HepG2 (cell line): Measurements from ENCODE around the gene SPRN. TPM values are rescaled to one million over a fixed set of nuclear protein-coding genes. Genes with fewer than 3 reads are reported as not detected.
A peak's percentile ranks its signal among the peaks of the same experiment; 100 is the strongest.

Source experiments
- ARNT ChIP-seq: fragments of 450-650 bp; IDR thresholded peaks from 2 replicates; pipeline ENCODE4 v1.6.1; 2017
- CBX2 ChIP-seq, 2 experiments: fragments of 200-600 bp in 1 of 2; sonication (generic); formaldehyde crosslinking in 1 of 2; IDR thresholded peaks; 2 replicates each; pipeline versions ENCODE4 v1.7.0 to v1.8.1; 2018 to 2022; ENCODE audit warnings: low read depth in 2 of 2, low read length in 1 of 2, mild to moderate bottlenecking in 1 of 2, missing genetic modification reagents in 1 of 2
- FOXP1 ChIP-seq, 2 experiments: fragments of 450-650 bp in 1 of 2; IDR thresholded peaks; 2 replicates each; pipeline ENCODE4 v1.6.1; 2017 to 2018; ENCODE audit warnings: antibody characterized with exemption in 1 of 2
- HNF4G ChIP-seq, 2 experiments: sonication (generic) in 1 of 2; formaldehyde crosslinking in 1 of 2; IDR thresholded peaks; 2 replicates each; pipeline versions ENCODE4 v1.4.0 to v1.6.1; 2011 to 2020; ENCODE audit warnings: borderline replicate concordance in 2 of 2, low read depth in 2 of 2, mild to moderate bottlenecking in 2 of 2, low read length in 1 of 2, missing genetic modification reagents in 1 of 2, moderate library complexity in 1 of 2
- JUNB ChIP-seq: sonication (generic); formaldehyde crosslinking; IDR thresholded peaks from 2 replicates; pipeline ENCODE4 v1.8.0; 2022; ENCODE audit warnings: missing genetic modification reagents, mild to moderate bottlenecking, borderline replicate concordance
- KLF15 ChIP-seq: sonication (generic); formaldehyde crosslinking; IDR thresholded peaks from 2 replicates; pipeline ENCODE4 v1.8.1; 2023; ENCODE audit warnings: borderline replicate concordance, mild to moderate bottlenecking, inconsistent platforms, missing genetic modification reagents, mixed read lengths
- KLF9 ChIP-seq: IDR thresholded peaks from 2 replicates; pipeline ENCODE4 v1.6.1; 2016; ENCODE audit warnings: low read depth
- MATR3 ChIP-seq: sonication (generic); formaldehyde crosslinking; IDR thresholded peaks from 2 replicates; pipeline ENCODE4 v1.4.0; 2020; ENCODE audit warnings: missing genetic modification reagents
- NFYB ChIP-seq: sonication (generic); formaldehyde crosslinking; IDR thresholded peaks from 2 replicates; pipeline ENCODE4 v1.4.0; 2020; ENCODE audit warnings: missing genetic modification reagents
- NR1H2 ChIP-seq: sonication (generic); formaldehyde crosslinking; IDR thresholded peaks from 2 replicates; pipeline ENCODE4 v1.8.1; 2022; ENCODE audit warnings: low read depth, missing genetic modification reagents, borderline replicate concordance
- POLR2AphosphoS2 ChIP-seq: IDR thresholded peaks from 2 replicates; pipeline ENCODE4 v1.6.1; 2011; ENCODE audit warnings: low read depth, low read length, improper control_type of control experiment
- PTBP1 ChIP-seq: fragments of 200-400 bp; formaldehyde crosslinking; IDR thresholded peaks from 2 replicates; pipeline ENCODE4 v1.6.1; 2018; ENCODE audit warnings: low read length, low read depth; ENCODE audit not compliant: poor library complexity, severe bottlenecking
- RORA ChIP-seq: sonication (generic); formaldehyde crosslinking; IDR thresholded peaks from 2 replicates; pipeline ENCODE4 v1.5.0; 2020; ENCODE audit warnings: mild to moderate bottlenecking, missing genetic modification reagents, moderate library complexity
- ZFY ChIP-seq: sonication (generic); formaldehyde crosslinking; IDR thresholded peaks from 2 replicates; pipeline ENCODE4 v1.4.0; 2020; ENCODE audit warnings: missing genetic modification reagents
- ZMAT3 ChIP-seq: sonication (generic); formaldehyde crosslinking; conservative IDR thresholded peaks from 2 replicates; pipeline ENCODE4 v1.7.0; 2021; ENCODE audit warnings: missing genetic modification reagents
- ZNF121 ChIP-seq: sonication (generic); formaldehyde crosslinking; IDR thresholded peaks from 2 replicates; pipeline ENCODE4 v1.5.0; 2020; ENCODE audit warnings: mild to moderate bottlenecking, missing genetic modification reagents
- ZNF230 ChIP-seq: sonication (generic); formaldehyde crosslinking; IDR thresholded peaks from 2 replicates; pipeline ENCODE4 v1.4.0; 2020; ENCODE audit warnings: mild to moderate bottlenecking, missing genetic modification reagents
- ZNF232 ChIP-seq: sonication (generic); formaldehyde crosslinking; IDR thresholded peaks from 2 replicates; pipeline ENCODE4 v1.4.0; 2020; ENCODE audit warnings: missing genetic modification reagents, borderline replicate concordance
- ZNF263 ChIP-seq: sonication (generic); formaldehyde crosslinking; IDR thresholded peaks from 2 replicates; pipeline ENCODE4 v1.4.0; 2020; ENCODE audit warnings: missing genetic modification reagents
- ZNF3 ChIP-seq: IDR thresholded peaks from 2 replicates; pipeline ENCODE4 v1.7.0; 2017; ENCODE audit warnings: inconsistent platforms
- ZNF790 ChIP-seq: sonication (generic); formaldehyde crosslinking; IDR thresholded peaks from 2 replicates; pipeline ENCODE4 v1.8.0; 2022; ENCODE audit warnings: missing genetic modification reagents, mild to moderate bottlenecking, borderline replicate concordance
- polyA plus RNA-seq, 8 experiments: library from polyadenylated mRNA; depleted of rRNA in 3 of 8; stranded (reverse) in 7 of 8; unstranded in 1 of 8; fragments of >200 nt; fragmentation: Illumina TruSeq in 4 of 8; extraction: Trizol in 4 of 8; gene quantifications; 2 replicates each; pipeline versions ENCODE4 v1.2.1 to v1.2.3, GENCODE V29; 2011 to 2016; ENCODE audit warnings: low read depth in 4 of 8, missing spikeins in 1 of 8, mixed read lengths in 1 of 8; ENCODE audit not compliant: insufficient read depth in 1 of 8
- total RNA-seq, 5 experiments: library from RNA; depleted of rRNA; stranded (reverse); fragments of >200 nt; fragmentation: Illumina TruSeq; extraction: Trizol; gene quantifications; 2 replicates each; pipeline ENCODE4 v1.2.3, GENCODE V29; 2016; ENCODE audit warnings: low read depth in 1 of 5
- TF ChIP-seq, protein P1 (sequence below): sonication (generic); formaldehyde crosslinking; IDR thresholded peaks from 2 replicates; pipeline ENCODE4 v1.8.1; 2023; ENCODE audit warnings: mild to moderate bottlenecking, inconsistent platforms, moderate library complexity, missing genetic modification reagents, borderline replicate concordance
- TF ChIP-seq, protein P2 (sequence below): sonication (generic); formaldehyde crosslinking; IDR thresholded peaks from 2 replicates; pipeline ENCODE4 v1.4.0; 2020; ENCODE audit warnings: missing genetic modification reagents, mild to moderate bottlenecking, borderline replicate concordance
- TF ChIP-seq, protein P3 (sequence below): sonication (generic); formaldehyde crosslinking; IDR thresholded peaks from 2 replicates; pipeline ENCODE4 v1.4.0; 2020; ENCODE audit warnings: missing genetic modification reagents

The SPRN gene
- total and polyA plus RNA-seq, 2 of the 13 experiments (the other 11 are each of a cell fraction or from before 2014, with no cell fraction given): not detected

DNA sequence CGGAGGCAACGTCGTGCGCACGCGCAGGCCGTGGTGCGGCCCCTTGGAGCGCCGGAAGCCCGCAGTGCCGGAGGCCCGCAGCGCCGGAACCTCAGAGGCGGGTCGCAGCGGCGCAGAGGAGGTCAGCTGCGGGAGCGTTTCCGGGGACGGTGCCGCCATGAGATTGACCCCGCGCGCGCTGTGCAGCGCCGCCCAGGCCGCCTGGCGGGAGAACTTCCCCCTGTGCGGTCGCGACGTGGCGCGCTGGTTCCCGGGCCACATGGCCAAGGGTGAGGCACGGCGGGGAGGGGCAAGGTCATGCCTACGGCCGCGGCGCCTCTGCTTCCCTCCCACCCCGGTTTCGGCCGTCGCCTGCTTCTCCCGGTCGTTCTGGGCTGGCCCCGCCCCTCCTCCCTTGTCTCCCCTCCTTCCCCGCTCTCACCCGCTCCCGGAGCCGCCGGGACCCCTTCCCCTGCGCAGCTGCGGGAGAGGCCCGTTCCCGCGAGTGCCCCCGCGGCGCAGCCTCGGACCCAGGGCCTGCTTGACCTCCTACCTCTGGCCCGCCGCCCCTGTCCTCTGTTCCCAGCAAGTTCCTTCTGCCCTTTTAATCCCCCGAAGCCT, 30.3 kb downstream of the SPRN start, which contains the start of gene MTG1 (continued):
- TF ChIP-seq PTBP1: no peak
- TF ChIP-seq ZNF121 (CRISPR knock-in tag): peak; percentile 46; the same call in 1 of the 2 replicates
- TF ChIP-seq, protein P1, sequence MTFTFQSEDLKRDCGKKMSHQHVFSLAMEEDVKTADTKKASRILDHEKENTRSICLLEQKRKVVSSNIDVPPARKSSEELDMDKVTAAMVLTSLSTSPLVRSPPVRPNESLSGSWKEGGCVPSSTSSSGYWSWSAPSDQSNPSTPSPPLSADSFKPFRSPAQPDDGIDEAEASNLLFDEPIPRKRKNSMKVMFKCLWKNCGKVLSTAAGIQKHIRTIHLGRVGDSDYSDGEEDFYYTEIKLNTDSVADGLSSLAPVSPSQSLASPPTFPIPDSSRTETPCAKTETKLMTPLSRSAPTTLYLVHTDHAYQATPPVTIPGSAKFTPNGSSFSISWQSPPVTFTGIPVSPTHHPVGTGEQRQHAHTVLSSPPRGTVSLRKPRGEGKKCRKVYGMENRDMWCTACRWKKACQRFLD: no peak
- TF ChIP-seq NFYB (CRISPR knock-in tag): no peak
- TF ChIP-seq ZNF230 (CRISPR knock-in tag): peak; percentile 86; the same call in 1 of the 2 replicates
- TF ChIP-seq RORA (CRISPR knock-in tag): no peak
- no peak for TF ChIP-seq ARNT
- no peak for TF ChIP-seq POLR2AphosphoS2
- TF ChIP-seq KLF9: no peak
- 0 out of 2 replicates have a peak, but pooled peaks have one; percentile 74 for TF ChIP-seq KLF15 (CRISPR knock-in tag)
- peak; percentile 66; the same call in 1 of the 2 replicates for TF ChIP-seq ZMAT3 (CRISPR knock-in tag)
- no peak for TF ChIP-seq FOXP1 (IDR thresholded peaks at IDR 0.05)
- peak; percentile 12; the same call in 1 of the 2 replicates for TF ChIP-seq FOXP1 (CRISPR knock-in tag; IDR thresholded peaks at IDR 0.05)
- no peak for TF ChIP-seq JUNB (CRISPR knock-in tag)
- peak; percentile 98 for TF ChIP-seq ZFY (CRISPR knock-in tag)
- TF ChIP-seq ZNF263 (CRISPR knock-in tag): peak; percentile 51; the same call in 1 of the 2 replicates
- peak; percentile 22; the same call in 1 of the 2 replicates for TF ChIP-seq HNF4G (IDR thresholded peaks at IDR 0.05; ENCODE audit: borderline replicate concordance, low read depth, low read length)
- no peak for TF ChIP-seq HNF4G (CRISPR knock-in tag; IDR thresholded peaks at IDR 0.05; ENCODE audit: borderline replicate concordance, low read depth)
- TF ChIP-seq CBX2 (IDR thresholded peaks at IDR 0.05; ENCODE audit: low read depth, low read length): no peak
- TF ChIP-seq CBX2 (CRISPR knock-in tag; IDR thresholded peaks at IDR 0.05; ENCODE audit: low read depth): 0 out of 2 replicates have a peak, but pooled peaks have one; percentile 75
- no peak; the same call in 1 of the 2 replicates for TF ChIP-seq MATR3
- TF ChIP-seq ZNF790: peak; percentile 95; the same call in 1 of the 2 replicates
- TF ChIP-seq, protein P2, sequence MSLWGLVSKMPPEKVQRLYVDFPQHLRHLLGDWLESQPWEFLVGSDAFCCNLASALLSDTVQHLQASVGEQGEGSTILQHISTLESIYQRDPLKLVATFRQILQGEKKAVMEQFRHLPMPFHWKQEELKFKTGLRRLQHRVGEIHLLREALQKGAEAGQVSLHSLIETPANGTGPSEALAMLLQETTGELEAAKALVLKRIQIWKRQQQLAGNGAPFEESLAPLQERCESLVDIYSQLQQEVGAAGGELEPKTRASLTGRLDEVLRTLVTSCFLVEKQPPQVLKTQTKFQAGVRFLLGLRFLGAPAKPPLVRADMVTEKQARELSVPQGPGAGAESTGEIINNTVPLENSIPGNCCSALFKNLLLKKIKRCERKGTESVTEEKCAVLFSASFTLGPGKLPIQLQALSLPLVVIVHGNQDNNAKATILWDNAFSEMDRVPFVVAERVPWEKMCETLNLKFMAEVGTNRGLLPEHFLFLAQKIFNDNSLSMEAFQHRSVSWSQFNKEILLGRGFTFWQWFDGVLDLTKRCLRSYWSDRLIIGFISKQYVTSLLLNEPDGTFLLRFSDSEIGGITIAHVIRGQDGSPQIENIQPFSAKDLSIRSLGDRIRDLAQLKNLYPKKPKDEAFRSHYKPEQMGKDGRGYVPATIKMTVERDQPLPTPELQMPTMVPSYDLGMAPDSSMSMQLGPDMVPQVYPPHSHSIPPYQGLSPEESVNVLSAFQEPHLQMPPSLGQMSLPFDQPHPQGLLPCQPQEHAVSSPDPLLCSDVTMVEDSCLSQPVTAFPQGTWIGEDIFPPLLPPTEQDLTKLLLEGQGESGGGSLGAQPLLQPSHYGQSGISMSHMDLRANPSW: peak; percentile 86; the same call in 1 of the 2 replicates
- TF ChIP-seq ZNF3: no peak
- no peak for TF ChIP-seq NR1H2 (CRISPR knock-in tag)
- TF ChIP-seq ZNF232 (CRISPR knock-in tag): peak; percentile 81; the same call in 1 of the 2 replicates
- TF ChIP-seq, protein P3, sequence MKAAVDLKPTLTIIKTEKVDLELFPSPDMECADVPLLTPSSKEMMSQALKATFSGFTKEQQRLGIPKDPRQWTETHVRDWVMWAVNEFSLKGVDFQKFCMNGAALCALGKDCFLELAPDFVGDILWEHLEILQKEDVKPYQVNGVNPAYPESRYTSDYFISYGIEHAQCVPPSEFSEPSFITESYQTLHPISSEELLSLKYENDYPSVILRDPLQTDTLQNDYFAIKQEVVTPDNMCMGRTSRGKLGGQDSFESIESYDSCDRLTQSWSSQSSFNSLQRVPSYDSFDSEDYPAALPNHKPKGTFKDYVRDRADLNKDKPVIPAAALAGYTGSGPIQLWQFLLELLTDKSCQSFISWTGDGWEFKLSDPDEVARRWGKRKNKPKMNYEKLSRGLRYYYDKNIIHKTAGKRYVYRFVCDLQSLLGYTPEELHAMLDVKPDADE (CRISPR knock-in tag): no peak
